GM18502 (cell line): ENCODE data around the gene L3MBTL3.
A peak's percentile ranks its signal among the peaks of the same experiment; 100 is the strongest.

Experiments
- ATAC-seq: cut with Tn5 transposase; IDR thresholded peaks from one replicate; pipeline ENCODE4 v1.9.1; 2021; ENCODE audit warnings: mild to moderate bottlenecking; ENCODE audit not compliant: unreplicated experiment, poor library complexity

The L3MBTL3 gene

GRCh38 chr6:130020907-130021629 is 2.7 kb downstream of the L3MBTL3 start:
- ATAC-seq, result peak; percentile 61

DNA sequence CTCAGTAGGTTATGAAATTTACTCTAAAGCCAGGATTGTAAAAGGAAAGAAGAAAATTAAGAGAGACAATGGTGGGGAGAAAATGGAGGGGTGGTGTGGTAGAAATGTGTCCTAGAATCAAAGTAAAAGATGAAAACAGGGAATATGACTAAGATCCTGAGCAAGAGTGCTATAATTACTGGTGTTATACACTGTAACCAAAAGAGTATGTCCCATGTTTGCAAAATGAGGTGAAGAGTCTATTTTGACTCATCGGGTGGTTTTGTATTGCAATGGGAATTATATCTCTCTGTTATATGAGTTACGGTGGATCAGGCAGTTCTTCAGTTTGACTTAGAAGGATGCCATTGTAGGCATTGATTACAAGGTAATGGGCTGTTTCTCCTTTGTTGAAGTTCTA is 8.5 kb downstream of the L3MBTL3 start:
- ATAC-seq, result no peak

DNA sequence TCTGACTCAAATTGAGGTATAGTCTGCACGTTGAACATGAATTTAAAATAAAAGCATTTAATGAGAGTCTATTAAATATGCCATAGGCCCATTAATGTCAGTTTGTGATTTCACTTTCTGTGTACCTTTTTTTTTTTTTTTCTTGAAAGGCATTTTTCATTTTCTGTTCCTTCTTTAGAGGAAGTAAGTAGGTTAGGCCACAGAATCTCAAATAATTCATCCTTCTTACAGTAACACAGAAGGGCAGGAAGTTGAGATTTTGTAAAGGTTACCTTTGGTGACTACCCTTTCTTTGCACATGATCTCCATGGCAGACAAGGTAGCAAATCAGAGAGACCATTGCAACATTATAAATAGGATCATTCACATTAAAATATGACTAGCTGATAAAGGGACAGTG is 9.6 kb downstream of the L3MBTL3 start:
- peak; percentile 84 for ATAC-seq

- ATAC-seq, result no peak
Observed at GRCh38 chr6:130029163-130029562, 10.8 kb downstream of the L3MBTL3 start.

- no peak for ATAC-seq
Observed at GRCh38 chr6:130032758-130033340, 14.5 kb downstream of the L3MBTL3 start.

- ATAC-seq, result no peak
Observed at GRCh38 chr6:130033949-130034348, 15.6 kb downstream of the L3MBTL3 start.

GRCh38 chr6:130034378-130035146 is 16.2 kb downstream of the L3MBTL3 start:
- no peak for ATAC-seq

DNA sequence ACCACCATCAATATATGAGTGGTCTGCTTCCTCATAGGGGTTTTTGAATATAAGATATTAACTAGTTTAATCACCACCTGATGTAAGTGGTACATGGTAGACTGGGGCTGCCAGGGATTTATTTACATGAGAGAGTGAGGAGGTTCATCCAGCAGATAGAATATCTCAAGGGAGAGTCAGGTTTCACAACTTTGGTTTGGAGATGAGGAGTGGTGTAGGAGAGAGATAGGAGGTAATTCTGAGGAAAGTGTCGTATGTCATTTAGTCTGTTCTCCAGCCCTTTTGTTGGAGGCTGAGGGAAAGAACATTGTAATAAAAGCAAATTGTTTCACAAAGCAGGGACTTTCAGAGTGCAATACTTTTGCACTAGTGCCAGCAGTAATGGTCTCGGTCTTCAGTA is 16.8 kb downstream of the L3MBTL3 start:
- no peak for ATAC-seq

GRCh38 chr6:130037207-130037811 is 18.9 kb downstream of the L3MBTL3 start:
- ATAC-seq, result peak; percentile 60

DNA sequence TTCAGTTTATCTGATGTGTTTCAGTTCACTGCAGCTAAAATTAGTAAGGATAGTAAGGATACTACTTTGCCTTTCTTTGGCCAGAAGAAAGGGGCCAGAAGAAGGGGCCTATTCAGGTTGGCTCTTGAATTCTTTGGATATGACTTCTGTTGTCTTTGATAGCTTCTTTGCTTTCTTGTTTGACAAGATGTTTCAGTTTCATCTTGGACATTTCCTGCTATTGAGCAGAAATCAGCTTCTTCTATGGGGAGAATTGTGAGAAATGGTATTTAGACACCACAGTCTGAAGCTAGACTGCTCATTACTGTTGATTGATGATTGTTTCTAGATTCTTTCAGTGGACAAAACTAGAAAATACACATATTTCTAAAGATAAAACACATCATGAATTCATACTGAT is 23.2 kb downstream of the L3MBTL3 start:
- peak; percentile 48 for ATAC-seq

DNA sequence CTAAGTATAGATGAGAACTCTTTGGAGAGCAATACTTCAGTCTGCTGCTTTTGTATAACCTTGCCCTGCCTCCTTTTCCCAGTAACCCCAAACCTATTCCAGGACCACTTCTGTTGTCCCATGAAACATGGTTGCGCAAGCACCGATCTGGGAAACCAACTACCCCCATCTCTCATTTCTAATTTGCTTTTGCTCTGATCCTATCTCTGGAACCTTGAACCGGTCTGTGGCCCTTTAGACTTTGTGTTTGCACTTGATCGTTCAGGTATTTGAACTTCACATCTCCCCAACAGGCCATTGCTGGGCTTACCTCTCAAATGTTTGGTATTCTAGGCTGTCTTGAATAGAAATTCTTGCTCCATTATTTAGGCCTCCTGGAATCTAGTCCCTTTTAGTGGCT is 25.0 kb downstream of the L3MBTL3 start:
- ATAC-seq, result no peak

- no peak for ATAC-seq
Observed at GRCh38 chr6:130045622-130046021, 27.2 kb downstream of the L3MBTL3 start.

GRCh38 chr6:130046671-130047070 is 28.3 kb downstream of the L3MBTL3 start:
- no peak for ATAC-seq

DNA sequence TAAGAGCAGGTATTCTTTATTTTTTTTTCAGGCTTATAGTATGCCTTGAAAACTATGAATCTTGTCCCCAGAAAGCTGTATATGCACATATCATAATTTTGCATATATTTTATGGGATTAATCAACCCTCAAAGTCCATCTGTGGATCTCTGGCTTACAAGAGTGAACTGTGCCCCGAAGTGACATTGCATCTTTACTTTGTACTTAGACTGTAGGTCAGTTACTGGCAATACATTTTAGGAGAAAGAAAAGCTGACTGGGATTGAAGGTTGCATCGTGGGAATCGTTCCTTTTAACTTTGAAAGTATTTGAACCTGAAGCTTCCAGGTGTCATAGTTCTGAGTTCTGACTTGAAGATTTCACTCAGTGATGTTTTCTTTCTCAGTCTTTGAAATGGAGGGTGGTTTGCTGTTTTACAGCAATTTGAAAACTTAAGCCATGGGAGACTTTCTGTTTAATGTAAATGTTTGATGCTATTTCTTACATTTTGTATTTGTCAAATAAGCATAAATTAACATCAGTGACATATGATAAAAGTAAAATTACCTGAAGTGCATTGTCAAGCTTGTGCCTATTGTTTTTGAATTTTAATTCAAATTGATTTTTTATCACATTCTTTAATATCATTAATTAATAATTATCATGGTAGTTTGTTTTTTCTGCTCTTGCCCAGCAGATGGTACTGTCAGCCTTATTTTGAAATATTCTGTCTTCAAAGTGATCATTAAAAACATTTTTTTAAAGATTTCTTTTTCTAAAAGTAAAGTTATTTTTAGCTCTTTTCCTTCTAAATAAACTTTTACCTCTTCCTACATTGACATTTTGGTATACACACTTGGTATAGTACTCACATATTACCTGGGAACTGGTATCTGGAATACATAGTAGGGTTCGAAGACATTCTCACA is 29.0 kb downstream of the L3MBTL3 start:
- no peak for ATAC-seq

DNA sequence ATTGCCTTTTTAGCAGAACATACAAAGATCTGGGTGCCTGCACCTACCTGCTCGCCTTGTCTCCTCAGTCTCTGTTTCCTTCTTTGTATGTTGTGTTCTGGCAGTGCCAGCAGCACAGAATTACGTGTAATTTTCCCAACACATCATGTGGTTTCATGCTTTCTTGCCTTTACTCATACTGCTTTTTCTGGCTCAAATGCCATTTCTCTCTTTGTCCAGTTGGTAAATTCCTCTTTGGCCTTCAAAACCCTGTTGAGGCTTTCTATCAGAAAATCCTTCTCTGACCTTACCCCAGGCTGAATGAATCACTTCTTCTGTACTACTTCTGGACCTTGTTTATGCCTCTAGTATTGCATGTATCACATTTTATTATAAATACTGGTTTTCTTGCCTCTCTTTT is 31.8 kb downstream of the L3MBTL3 start:
- no peak for ATAC-seq

DNA sequence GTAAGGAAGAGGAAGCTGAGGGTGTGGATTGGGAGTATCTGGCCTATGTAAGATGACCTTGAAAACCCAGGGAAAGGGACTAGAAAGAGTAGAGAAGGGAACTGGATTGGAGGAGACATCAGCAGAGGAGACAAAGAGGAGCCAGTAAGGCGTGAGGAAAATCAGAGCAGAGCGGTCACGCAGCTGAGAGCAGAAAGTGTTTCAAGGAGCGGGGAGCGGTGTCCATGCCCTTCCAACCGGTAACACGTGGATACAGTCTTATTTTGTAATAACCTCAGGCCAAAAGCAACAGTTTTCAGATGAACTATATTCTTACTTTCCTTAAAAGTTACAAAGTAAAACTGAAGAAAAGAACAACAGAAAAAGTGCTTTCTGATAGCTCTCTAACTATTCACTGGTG is 36.3 kb downstream of the L3MBTL3 start:
- ATAC-seq, result no peak

DNA sequence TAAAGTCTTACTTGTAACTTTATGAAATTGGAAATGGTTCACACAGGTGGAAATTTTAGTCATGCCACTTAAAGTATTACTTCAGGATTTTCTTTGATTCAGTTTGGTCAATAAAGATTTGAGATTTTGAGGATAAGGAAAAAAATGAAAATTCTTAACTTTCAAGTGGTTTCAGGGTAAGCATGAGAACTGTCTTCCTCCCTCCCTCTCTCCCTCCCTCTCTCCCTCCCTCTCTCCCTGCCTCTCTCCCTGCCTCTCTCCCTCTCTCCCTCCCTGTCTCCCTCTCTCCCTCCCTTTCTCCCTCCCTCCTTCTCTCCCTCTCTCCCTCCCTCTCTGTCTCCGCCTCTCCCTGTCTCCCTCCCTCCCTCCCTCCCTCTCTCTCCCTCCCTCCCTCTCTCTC is 36.9 kb downstream of the L3MBTL3 start:
- ATAC-seq, result no peak

DNA sequence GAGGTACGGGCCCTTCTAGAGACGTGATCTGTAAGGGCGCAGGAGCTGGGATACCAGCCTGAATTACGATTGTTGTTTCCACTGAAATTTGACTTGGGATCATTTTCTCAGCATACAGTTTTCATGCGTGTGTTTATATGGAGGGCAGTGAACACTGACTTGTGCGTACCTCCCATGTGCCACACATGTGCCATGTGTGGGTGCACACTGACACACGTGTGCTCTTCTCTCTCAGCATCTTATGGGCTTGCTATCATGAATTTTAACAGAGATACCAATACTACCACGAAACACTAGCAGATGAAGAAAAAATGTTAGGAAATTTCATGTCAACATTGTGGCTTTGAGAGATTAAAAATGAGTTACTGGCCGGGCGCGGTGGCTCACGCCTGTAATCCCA is 39.1 kb downstream of the L3MBTL3 start:
- no peak for ATAC-seq

DNA sequence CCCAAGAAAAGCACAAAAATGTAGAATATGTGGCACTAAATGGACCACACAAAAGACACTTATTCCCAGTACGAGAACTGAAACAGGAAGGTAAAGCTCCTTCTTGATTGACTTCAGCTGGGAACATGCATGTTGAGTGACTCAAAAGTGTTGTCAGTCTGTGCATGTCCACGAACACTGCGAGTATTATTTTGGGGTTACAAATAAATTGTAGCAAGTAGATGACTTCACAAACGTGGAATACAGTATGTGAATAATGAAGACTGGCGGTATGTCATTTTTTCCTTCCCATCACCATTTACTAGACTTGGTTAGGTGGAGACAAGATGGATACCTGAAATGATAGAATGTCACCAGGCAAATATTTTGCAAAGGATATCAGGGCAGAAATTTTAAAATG is 45.4 kb downstream of the L3MBTL3 start:
- no peak for ATAC-seq

- no peak for ATAC-seq
Observed at GRCh38 chr6:130065609-130066156, 47.3 kb downstream of the L3MBTL3 start.
